Tibial nerve (tissue), 3 donors: ENCODE data around the gene GGT7.

Source experiments
- CTCF ChIP-seq, 5 experiments: fragments of 200-600 bp in 3 of 5; fragments of 450-650 bp in 2 of 5; sonication (generic) in 3 of 5; IDR thresholded peaks; one replicate each; pipeline ENCODE4 v1.5.1; 2016 to 2019; ENCODE audit warnings: antibody characterized with exemption in 5 of 5, mild to moderate bottlenecking in 3 of 5, moderate library complexity in 2 of 5
- POLR2A ChIP-seq, 2 donors: fragments of 450-650 bp; IDR thresholded peaks; one replicate each; pipeline ENCODE4 v1.6.1; 2017; ENCODE audit warnings: antibody characterized with exemption in 2 of 2, mild to moderate bottlenecking in 2 of 2, moderate library complexity in 2 of 2

GRCh38 chr20:34806255-34806654, 66.4 kb downstream of the GGT7 start:
- no peak for TF ChIP-seq CTCF (IDR thresholded peaks at IDR 0.05)
- TF ChIP-seq POLR2A (IDR thresholded peaks at IDR 0.05): no peak
